Stimulated activated CD4-positive, alpha-beta T cell treated with anti-CD3 and anti-CD28 coated beads, Interleukin-4, amount 100 ng/mL, for 4 hours (primary cell): Measurements from ENCODE around the gene NEK11.
"Not testable (repeated sequence)": the region's sequence is repeated elsewhere in the genome, so short reads cannot be mapped to it uniquely, and the experiment has no call there.

Experiments used
- DNase-seq, 2 experiments: peaks; one replicate each; pipeline ENCODE4 v3.0.0-alpha.2; 2020

The NEK11 gene

DNA sequence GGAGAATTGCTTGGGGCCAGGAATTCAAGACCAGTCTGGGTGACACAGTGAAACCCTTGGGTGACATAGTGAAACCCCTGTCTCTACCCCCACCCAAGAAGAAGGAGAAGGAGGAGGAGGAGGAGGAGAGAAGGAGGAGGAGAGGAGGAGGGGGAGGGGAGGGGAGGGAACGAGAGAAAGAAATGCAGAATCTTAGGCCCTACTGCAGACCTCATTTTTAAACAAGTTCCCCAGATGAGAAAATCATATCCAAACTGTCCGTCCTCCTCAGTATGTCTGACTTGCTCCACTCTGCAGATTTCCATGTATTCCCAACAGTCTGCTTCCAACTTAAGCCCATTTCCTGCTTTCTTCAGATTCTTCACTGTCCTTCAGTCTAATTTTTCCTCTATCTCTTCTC, 291.0 kb downstream of the NEK11 start:
- DNase-seq = no peak

DNA sequence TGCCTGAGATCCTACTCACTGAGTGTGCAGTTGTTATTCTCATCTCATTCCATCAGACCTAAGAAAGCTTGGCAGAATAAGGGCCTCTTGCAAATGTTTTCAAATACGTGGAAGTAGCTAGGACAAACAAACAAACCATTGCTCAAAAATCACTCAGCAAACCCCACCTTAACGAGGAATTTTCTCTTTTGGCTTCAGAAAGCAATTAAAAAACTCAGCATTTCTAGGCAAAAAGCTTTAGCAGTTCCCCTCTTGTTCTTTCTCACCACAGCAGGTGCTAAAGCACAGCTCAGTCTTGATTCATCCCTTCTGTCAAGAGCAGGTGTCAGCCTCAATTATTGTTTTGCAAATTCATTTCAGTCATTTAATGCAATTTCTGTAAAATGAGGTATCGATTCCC, 296.3 kb downstream of the NEK11 start:
- no peak for DNase-seq

DNA sequence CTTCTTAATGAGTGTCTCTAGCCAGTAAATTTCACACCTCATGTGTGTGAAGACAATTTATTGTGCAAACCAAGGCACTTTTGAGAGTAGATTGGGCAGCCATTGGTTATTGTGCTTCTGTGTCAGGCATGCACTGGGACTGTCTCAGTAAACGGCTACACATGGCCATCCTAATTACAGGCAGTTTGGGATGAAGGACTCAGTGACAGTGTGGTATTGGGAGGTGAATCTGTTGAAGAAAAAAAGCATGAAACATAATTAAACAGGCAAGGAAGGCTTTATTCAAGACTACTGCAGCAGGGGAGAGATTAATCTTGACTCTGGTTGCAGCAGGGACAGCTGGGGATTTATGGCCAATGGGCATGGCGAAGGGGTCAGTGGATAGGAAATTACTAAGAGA, 297.1 kb downstream of the NEK11 start:
- no peak for DNase-seq

DNA sequence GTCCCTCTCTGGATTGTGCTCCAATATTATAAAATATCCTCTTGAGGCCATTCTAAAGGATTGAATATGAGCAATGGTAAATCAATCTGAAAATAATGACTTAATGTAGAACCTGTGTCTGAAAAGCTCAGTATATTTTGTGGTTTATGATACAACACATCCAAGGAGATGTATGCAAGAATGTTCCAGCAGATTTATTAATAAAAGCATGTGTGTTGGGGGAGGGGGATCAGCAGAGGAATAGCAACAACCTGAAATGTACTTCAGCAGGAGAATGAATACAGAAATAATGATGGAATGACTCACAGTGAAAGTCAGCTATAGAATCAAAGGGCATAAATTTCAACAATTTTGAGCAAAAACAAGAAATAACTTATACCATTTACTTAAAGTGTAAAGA, 298.2 kb downstream of the NEK11 start:
- no peak for DNase-seq

DNA sequence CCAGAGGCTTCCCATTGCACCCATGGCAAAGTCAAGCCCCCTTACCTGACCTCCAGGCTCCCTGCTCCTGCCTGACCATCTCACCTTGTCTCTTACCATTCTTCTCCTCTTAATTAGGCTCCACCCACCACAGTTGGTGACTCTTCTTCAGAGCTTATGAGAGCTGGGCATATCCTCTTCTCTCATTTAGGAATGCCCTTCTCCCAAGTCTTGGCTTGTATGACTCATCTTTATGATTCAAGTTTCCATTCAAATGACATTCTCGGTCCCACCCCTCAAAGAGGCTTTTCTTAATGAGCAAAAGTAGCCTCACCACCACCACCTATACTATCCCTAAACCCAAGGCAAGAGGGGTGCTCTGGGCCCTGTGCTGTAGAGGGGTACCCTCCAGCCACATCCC, 299.6 kb downstream of the NEK11 start:
- no peak for DNase-seq

DNA sequence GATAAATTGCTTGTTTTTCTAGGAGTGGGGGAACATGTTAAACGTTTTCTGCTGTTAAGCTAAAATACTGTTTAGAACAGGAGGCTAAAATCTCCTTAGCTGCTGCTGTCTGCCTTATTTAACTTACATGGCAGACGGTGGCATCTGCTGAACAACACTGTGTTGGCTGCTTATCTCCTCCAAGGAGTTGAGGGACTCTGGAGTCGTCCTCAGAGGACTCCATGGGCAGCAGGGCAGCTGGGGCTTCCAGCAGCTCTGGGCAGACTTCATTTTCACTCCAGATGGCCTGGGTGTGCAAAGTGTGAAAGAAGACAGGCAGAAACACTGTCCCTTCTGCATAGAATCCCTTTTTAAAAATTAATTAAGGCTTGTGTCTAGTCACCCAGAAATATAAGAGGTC, 302.0 kb downstream of the NEK11 start:
- no peak for DNase-seq

DNA sequence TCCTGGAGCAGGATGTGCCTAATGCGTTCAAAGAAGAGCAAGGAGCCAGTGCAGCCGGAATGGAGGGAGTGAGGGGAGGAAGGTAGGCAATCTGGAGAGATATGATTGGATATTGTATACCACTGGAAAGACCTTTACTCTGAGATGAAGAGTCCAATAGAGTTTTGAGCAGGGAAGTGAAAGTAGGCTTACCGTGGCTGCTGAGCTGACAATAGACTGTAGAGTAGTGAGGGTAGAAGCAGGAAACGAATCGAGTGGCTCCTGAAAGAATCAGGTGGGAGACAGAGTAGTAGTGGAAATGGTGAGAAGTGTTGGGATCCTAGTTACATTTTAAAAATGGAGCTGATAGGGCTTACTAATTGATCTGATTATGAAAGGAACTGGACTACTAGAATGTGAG, 303.1 kb downstream of the NEK11 start:
- no peak for DNase-seq

DNA sequence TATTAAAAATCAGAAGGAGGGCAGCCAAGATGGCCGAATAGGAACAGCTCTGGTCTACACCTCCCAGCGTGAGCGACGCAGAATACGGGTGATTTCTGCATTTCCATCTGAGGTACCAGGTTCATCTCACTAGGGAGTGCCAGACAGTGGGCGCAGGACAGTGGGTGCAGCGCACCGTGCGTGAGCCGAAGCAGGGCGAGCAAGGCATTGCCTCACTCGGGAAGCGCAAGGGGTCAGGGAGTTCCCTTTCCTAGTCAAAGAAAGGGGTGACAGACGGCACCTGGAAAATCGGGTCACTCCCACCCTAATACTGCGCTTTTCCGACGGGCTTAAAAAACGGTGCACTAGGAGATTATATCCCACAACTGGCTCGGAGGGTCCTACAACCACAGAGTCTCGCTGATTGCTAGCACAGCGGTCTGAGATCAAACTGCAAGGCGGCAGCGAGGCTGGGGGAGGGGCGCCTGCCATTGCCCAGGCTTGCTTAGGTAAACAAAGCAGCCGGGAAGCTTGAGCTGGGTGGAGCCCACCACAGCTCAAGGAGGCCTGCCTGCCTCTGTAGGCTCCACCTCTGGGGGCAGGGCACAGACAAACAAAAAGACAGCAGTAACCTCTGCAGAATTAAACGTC, 304.9 kb downstream of the NEK11 start:
- DNase-seq = not testable (repeated sequence)

DNA sequence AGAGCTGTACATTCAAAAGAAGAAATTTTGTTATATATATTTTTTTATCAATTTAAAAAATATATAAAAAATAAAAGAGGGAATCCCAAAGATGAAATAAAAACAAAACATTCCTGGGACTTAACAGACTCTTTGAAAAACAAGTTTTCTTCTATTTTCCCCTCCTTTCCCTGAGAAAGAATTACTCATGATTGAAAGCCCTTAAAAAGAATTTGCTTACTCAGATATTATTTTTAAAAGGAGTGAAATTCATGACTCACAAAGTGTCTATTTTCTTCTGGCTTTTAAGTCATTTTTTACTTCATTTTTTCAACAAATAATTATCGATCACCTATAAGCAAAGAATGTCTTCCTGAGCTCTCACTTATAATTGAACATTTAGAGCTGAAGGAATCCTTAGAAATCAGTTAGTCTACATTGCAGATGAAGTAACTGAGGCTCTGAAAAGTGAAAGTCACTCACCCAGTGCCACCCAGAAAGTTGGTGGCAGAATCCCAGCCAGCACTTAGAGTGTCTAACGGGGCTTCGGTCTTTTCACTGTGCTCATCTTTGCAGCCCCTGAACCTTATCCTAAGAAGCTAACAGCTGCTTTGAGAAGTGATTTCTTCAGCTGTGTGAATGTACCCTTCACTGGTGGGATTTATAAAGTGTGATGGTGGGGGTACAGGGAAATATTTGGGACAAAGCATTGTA, 312.4 kb downstream of the NEK11 start:
- no peak for DNase-seq

DNA sequence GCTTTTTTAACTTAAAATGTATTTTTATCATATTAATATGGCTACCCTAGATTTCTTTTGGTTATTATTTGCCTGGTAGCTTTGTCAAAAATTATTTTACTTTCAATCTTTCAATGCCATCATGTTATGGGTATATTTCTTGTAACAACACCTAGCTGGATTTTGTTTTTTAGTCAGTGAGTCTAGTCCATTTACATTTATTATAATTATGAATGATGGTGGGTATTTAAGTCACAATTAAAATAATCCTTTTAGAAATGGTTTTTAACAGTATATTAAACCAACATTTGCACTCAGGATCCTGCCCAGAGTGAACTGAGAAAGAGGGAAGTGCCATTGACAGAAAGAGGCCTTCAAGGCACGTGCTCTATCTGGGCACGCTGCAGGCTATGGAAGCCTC, 315.1 kb downstream of the NEK11 start:
- no peak for DNase-seq

DNA sequence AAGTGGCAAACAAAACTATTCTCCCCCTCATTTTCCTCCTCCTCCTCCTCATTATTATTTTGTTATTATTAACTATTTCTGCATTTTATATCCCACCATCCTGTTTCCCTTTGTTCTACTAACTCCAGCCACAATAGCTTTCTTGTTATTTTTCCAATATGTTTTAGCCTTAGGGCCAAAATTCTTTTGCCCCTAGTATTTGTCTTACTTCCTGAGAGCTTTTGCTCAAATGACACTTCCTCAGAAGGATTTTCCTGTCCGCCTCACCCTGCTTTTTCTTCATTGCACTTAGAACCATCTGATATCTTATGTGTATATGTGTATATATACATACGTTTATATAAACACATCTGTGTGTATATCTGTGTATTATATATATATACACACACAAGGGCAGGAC, 322.2 kb downstream of the NEK11 start:
- DNase-seq = no peak

DNA sequence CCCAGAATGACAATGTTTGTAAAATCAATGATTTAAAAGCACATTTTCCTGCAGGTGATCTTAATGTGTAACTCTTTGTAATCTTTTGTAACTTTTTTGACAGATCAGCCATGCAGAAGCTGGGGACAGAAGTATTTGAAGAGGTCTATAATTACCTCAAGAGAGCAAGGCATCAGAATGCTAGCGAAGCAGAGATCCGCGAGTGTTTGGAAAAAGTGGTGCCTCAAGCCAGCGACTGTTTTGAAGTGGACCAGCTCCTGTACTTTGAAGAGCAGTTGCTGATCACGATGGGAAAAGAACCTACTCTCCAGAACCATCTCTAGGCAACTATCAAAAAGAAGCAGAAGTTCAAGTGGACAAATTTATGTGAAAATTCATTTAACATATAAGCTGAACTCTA, 322.8 kb downstream of the NEK11 start:
- no peak for DNase-seq

DNA sequence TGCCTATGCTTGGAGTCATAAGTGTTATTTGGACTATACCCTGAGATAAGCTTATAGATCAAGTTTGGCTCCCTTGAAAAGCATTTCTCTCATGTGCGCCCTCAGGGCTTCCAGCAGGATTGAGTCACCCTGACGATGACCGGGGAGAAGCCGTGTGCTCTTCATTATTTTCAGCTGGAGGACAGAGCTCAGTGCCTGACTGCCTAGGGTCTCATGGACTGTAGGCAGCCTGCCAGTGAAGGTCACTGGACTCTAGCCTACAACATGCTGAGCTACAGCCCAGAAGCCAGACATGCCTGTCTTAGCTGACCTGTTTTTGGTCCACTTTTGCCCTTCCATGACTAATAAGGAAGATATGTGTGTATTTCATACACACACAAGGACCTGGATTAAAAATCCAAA, 323.3 kb downstream of the NEK11 start:
- DNase-seq = no peak

DNA sequence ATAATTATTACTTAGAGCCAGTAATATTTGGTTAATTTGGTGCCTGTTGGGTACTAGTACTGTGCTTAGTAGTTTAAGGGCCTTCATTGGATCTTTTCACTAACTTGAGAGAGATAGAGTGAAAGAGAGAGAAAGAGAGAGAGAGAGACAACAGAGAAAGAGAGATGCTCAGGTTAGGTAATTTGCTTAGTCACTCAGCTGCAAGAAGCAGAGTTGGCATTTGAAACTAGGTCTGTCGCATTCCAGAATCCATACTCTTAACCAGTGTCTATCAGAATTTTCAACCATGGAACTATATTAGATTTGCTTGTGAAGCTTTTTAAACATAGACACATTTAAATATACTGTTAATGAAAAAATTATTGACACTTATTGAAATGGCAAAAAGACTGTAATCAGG, 323.8 kb downstream of the NEK11 start:
- DNase-seq = no peak

DNA sequence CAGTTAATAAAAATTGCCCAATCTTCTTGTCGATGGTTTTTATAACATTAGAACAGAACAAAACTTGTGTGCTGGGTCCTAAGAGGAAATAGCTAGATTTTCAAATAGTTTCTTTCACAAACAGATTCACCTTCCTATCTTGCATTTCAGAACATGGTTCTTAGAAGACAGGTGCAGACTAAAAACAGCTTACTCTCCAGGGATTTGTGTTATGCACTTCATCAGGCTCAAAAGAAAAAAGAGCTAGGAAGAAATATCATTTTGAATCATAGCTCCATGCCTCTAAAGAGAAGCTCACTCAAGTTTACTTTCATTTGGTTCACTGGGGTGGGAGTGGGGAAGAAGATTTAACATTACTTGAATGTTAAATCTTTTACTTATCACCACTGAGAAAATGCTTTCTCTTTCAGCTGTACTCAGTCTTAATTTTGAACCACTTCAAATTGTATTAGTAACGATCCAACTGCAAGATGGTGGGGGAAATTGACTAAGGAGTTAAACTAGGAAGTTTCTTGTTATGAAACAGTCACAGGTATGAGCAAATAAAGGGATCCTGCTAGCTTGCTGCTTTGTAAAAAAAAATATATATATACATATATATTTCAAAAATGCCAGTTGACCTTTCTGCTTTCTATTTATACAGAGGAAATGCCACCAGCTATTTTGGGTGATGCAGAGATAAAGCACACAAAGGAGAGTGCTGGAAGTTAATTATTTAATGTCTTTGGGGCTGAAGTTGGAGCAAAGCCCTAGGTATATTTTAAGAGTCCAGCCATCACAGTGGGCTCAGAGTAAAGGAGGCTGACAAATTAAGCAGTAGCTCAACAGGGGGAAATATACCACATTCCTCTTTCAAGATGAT, 326.6 kb downstream of the NEK11 start:
- no peak for DNase-seq

DNA sequence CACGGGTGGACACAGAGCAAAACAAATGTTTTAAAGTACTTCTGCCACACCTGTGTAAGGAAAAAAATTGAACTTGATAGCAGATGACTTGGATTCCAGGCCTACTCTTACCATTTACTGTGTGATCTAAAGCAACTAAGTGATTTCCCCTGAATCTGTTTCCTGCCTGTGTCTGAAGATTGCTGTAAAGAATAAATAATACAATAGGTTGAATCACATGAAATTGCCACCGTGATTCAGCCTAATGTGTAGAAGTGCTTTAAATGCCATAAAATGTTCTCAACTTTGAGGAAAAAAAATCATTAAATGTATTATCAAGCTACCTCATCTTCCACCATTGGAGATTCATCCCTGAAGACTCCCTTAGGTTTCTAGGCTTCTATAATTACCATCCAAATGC, 327.3 kb downstream of the NEK11 start:
- DNase-seq = no peak

DNA sequence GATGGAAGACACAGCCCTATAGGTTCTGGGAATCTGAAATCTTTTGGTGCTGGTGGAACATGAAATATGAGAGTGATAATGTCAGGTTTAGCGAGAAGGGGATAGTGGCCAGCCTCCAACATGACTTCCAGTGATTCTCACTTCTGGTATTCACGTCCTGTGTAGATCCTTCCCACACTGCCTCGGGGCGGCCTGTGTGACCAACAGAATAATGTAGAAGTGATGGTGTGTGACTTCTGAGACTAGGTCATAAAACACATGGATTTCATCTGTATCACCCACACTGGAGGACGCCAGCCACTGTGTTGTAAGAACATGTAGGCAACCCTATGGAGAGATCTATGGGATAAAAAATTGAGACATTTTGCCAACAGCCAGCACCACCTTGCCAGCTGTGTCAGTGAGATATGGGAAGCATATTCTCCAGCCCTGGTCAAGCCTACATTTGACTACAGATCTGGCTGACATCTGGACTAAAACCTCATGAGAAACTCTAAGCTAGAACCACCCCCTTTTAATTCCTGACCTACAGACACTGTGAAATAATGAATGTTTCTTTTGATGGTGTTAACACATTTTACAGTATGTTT, 329.4 kb downstream of the NEK11 start:
- no peak for DNase-seq

DNA sequence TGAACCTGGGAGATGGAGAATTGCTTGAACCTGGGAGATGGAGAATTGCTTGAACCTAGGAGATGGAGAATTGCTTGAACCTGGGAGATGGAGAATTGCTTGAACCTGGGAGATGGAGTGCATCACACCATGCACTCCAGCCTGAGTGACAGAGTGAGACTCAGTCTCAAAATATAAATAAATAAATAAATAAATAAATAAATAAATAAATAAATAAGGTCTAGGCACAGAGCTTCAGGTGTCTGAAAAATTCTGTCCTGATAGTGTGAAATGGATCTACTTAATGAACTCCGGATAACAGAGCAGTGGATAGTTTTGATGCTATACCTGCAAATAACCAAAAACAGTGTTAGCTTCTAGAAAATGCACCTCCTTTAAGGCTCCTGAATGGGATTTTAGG, 330.6 kb downstream of the NEK11 start:
- DNase-seq = no peak

DNA sequence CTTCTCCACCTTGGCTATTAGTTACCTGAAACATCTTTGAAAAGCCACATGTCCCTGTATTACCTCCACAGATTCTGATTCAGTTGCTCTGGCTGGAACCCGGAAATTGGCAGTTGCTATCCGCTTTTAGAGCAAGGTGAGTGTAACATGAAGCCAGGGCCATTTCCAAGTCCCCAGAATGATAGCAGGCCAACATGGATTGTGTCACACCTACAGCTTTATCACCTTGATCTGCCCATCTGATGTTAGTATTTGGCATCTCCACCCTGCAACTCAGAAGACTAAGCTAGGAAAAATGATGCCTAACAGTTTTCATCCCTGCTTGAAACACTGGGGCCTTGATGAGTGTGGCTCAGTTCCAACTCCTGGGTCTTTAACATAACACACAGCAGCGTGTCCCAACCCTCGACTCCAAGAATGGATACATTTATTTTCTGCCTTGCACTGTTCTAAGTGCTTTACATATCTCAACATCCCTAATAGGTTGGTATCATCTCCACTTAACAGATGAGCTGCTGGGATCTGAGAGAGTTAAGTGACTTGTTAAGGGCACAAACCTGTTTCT, 333.6 kb downstream of the NEK11 start:
- no peak for DNase-seq

DNA sequence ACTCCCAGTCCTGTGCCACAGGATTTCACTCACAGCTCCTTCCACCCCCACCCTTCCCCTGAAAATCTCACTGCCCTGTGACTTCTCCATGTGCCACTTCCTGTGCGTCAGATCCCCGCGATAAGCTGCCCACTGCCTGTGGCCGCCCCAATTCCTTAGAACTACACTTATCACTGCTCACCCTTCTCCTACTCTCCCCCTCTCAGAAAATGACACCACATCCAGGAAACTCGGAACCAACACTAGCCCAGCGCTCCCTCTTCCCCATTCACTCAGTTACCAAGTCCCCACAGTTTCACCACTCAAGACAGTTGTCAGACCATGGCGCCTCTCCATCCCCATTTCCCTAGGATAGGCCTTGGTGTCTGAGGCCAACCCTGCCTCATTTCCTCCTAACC, 334.4 kb downstream of the NEK11 start:
- not testable (repeated sequence) for DNase-seq

DNA sequence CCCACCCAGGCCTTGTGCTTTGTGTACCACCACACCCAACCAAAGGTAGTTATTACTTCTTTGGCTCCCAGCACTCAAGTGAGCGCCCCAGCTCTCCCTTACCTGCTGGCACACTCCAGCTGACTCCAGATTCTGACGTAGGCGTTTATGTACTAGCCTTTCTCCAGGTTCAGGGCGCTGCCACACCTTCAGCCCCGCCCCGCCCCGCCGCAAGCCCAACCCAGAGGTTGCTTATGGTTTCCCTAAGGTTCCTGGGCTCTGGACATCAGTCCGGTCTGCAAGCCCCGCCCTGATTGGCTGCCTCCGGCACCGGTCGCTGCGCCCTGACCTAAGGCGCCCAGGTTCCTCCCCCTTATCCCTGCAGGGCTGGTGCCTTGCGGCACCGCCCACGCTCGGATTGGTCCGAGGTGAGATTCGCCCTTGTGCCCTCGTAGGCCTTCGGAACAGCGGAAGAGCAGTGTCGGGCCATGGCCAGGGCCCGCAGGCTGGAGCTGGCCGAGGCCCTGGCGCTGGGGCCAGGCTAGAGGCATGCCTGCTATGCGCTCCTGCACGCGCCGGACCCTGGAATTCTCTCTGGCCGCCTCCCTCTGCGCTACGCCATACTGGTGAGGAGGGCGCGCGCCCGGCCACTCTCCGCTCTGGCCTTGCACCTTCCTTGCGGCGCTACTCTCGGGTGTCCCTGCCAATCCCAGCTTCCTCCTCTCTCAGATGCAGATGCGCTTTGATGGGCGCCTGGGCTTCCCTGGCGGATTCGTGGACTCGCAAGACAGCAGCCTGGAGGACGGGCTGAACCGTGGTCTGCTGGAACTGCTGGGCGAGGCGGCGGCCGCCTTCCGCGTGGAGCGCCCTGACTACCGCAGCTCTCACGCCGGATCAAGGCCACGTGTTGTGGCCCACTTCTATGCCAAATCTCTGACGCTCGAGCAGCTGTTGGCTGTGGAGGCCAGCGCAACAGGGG, 335.1 kb downstream of the NEK11 start:
- DNase-seq = no peak

DNA sequence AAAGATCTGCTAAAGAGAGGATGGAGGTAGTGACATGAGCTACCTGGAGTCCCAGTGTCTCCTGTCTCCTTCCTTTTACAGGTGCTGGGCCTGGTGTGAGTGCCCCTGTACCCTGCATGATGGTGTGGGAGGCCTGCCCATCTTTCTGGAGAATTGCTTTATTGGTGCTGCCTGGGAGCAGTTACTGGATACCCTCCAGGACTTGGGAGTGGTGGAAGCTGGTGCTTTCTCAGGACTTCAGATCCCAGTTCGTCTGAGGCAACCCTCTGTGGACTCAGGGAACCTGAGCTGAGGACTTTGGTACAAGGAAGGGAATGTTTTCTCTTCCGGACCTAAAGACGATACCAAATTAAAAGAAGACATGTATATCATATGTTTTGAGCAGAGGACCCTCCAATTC, 336.6 kb downstream of the NEK11 start:
- DNase-seq = no peak
